Measurements from ENCODE around the gene HNRNPH1.

The HNRNPH1 gene

DNA sequence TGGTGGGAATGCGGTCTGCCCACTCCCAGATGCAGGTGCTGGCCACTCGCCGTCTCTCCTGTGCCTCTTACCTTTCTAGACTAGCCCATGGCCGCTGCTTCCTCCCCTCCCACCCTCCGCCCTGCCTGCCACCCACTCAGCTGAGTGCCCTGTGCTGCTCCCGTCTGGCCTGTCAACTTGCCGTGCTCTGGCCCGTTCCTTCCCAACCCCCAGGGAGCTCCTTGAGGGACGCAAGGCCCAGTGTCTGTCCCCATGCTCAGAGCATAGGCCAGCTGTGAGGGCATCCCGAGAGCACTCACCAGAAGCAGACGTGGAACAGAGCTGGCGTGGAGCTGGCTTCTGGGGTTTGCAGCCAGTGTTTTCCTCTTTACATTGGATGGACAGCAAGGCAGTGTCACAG is 20.2 kb downstream of the HNRNPH1 start:
- no peak for DNase-seq

DNA sequence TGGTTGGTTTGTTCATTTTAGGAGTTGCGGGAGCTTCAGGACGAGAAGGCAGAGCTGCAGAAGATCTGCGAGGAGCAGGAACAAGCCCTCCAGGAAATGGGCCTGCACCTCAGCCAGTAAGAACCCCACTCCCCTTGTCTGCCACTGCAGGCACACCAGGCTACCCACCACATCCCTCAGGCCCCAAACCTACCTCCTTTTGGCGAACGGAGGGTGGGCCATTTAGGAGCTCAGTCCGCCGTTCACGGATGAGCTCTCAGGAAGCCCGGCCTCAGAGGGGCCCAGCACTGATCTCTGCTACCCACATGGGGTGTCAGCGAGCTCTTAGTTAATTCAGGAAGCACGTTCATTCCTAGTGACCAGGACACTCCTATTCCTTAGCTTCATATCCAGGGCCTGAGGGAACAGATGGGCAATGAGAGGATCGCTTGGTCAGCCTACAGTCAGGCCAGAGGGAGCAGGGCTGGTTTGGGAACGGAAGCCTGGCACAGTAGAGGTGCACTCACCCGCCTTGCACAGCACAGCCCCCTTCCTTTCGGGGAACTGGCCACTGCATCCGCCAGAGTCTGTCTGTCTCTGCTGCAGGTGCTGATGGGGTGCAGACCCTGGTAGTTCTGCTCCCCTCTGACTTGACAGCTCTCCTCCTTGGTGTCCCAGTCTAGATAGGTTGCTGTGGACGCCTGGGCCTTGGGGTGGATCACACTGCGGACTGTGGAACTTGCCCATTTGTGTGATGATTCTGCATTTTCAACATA is 21.4 kb downstream of the HNRNPH1 start:
- DNase-seq, result no peak

DNA sequence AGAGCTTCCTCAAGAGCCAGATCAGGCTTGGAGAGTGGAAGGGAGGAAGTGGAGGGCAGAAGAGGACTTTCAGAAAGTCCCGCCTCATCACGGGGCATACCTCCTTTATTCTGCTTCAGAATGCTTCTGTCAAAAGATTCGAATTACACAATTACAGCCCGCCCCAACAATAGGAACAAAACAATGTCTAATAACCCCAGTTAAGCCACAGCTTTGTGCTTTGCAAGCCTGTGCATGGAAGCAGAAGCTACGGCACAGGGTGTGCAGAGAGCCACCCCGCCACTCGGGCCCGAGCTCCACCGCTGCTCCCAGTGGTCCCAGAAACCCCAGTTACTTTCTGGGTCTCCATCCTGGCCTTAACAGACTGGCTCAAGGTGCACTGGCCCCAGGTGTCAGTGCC is 23.5 kb downstream of the HNRNPH1 start:
- no peak for DNase-seq

DNA sequence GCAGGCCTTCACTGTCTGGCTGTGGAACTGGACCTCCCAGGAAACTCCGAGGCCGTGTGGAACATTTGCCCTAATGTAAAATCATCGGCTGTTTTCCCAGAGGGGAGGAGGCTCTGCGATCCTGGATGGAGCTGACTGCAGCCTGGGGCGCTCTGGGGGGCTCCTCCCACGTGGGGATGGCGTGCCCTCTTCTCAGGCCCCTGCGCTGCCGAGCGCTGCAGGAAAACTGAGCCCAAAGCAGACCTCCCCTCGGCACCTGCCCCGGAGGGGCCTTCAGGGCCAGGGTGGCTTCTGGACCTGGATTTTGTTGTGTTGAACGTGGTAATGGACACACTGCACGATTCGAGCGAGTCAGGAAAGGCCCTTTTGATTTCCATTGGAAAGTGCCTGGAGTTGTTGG is 23.9 kb downstream of the HNRNPH1 start:
- DNase-seq, result no peak

DNA sequence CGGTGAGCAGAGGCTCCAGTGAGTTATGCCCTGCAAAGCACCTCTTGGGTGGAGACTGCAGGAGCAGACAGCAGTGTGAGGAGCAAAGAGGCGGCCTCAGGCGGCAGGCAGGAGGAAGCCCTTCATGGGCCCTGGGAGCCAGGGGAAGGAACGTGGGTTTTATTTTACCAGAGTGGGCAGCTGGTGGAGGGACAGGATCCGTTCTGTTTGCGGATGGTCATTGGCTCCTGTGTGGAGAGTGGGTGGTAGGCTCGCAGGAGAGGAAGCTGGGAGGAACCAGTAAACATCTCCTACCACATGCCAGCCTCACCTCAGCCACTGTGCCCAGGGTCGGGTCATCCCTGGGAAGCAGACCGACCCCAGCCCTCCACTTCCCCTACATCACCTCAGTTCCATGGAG is 24.4 kb downstream of the HNRNPH1 start:
- no peak for DNase-seq

DNA sequence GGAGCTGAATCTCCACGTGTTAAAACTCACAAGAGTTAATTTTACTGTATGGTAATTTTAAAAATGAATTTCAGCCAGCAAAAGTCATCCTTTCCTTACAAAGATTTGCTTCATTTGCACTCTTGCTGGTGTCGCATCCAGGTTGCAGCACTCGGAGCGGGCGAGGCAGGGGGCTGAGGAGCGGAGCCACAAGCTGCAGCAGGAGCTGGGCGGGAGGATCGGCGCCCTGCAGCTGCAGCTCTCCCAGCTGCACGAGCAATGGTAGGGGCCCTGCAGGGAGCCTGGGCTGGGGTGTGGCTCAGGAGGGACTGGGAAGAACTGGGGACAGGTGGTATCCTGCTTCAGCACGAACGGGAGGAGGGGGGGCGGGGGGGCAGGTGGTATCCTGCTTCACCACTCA is 27.1 kb downstream of the HNRNPH1 start:
- no peak for DNase-seq

DNA sequence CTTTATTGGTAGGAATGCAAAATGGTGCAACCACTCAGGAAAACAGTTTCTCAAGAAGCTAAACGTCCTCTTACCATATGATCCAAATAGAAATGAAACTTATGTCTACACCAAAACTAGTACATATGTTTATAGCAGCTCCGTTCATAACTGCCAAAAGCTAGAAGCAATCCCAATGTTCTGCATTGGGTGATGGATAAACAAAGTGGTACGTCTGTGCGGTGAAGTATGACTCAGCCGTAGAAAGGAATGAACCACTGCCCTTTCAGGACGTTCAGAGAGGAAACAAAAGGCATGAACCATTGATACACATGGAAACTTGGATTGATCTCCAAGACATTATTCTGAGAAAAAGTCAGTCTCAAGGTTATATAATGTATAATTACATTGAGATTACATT is 27.6 kb downstream of the HNRNPH1 start:
- DNase-seq, result no peak

DNA sequence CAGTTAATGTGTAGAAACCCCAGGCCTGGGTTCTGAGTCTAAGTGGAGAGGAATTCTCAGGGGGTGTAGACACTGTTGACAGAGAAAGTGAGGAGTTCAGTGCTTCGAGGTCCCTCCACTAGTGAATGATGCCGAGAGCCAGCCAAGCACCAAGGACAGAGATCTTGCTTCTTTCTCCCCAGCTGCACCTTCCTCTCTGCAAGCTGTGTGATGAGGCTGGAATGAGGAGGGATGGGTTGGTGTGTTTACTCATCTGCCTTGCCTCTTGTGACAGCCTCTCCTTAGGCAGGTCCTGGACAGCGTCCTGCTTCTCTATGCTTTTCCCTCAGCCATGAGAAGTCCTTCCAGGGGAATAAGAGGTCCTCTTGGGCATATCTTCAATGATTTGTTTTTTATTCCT is 35.3 kb downstream of the HNRNPH1 start:
- DNase-seq, result no peak

DNA sequence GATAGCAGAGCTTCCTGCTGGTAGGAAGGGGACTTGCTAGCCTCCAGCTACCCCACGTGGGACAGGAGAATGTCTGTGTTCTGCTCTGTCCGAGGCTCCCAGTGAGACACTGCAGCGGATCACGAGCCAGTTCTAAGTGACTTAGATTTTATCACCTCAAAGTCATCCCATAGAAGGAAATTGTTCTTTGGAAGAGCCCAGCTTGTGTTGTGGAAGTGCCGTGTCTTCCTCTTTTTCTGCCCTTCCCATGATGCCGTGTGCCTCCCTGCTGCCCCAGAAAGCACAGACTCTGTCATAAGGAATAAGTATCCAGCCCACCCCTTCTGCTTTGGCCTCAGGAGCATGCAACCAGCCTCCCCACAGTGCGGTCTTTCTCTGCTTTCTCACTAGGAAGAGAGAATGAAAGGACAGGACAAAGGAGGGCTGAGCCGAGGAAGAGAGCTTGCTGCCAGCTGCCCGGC is 37.5 kb downstream of the HNRNPH1 start:
- DNase-seq, result no peak

DNA sequence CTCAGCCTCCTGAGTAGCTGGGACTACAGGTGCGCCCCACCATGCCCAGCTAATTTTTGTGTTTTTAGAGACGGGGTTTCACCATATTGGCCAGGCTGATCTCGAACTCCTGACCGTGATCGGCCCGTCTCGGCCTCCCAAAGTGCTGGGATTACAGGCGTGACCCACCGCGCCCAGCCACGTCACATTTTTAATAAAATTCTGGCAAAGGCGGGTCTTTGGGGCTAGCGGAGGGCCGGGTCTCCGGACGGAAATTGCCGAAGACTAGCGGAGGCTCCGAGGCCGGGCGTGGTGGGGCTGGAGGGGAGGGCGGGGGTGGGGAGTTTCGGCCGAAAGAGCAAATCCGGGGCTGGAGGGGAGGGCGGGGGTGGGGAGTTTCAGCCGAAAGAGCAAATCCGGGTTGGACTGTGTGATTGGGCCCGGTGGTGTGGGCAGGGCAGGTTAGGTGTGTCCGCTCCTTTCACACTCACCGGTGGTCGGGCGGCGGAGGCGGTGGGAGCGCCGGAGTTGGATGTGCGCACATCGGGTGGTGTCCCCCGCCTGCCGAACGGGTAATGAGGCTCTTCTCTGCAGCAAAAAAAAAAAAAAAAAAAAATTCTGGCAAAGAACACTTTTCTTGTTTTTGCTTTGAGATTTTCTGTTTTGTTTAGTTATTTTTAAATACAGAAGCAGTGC is 46.0 kb downstream of the HNRNPH1 start:
- no peak for DNase-seq

DNA sequence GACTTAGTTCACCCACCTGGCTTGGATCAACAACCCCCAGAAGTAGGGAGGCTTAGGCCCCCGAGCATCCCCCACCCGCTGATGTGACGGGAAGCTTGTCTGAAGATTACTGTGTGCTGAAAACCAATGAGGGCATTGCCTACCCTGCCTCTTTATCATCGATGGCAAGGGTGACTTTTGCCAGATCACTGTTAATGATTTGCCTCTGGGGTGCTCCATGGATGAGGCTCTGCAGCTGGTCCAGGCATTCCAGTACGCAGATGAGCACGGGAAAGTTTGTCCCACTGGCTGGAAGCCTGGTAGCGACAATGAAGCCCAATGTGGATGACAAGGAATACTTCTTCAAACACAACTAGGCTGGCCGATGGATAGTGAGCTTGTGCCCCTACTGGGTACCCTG is 51.1 kb downstream of the HNRNPH1 start:
- DNase-seq, result no peak

DNA sequence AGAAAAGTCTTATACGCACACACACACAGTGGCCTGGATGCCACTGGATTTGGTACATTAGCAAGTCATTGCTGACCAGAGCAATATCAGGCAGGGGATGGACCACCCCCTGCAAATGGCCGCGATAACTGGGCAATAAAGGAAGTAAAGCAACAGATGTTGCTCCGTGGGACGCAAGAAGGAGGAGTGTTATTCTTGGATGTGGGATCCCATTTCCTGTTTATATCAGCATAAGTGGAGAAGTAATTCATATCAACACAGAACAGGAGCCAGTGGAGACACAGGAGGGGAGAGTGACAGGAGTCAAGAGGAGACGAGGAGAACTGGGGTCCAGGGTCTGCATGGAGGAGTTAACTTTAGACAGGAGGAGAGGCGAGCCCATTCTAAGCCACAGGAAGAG is 54.8 kb downstream of the HNRNPH1 start:
- DNase-seq, result no peak

DNA sequence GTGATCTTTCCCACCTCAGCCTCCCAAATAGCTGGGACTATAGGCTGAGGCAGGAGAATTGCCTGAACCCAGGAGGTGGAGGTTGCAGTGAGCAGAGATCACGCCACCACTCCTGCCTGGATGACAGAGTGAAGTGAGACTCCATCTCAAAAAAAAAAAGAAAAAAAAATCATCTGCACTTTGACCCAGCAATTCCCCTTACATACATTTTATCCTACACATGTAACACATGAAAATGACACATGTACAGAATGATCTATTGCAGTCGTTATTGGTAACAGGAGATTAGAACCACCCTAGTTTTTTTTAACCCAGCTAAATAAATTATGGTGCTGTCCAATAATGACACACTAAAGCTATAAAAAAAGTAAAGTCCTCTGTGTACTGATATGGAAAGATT is 58.9 kb downstream of the HNRNPH1 start:
- no peak for DNase-seq

All from activated CD4-positive, alpha-beta T cell treated with anti-CD3 and anti-CD28 coated beads for 4 hours (primary cell).